CD4-positive, alpha-beta T cell treated with Interleukin-4 for 1 hour (primary cell): ENCODE data around the gene TENT5A.
"Not testable (repeated sequence)": the region's sequence is repeated elsewhere in the genome, so short reads cannot be mapped to it uniquely, and the experiment has no call there.

Experiments
- DNase-seq, 2 donors: peaks; one replicate each; pipeline ENCODE4 v3.0.0-alpha.2; 2020 to 2022

TENT5A gene

DNA sequence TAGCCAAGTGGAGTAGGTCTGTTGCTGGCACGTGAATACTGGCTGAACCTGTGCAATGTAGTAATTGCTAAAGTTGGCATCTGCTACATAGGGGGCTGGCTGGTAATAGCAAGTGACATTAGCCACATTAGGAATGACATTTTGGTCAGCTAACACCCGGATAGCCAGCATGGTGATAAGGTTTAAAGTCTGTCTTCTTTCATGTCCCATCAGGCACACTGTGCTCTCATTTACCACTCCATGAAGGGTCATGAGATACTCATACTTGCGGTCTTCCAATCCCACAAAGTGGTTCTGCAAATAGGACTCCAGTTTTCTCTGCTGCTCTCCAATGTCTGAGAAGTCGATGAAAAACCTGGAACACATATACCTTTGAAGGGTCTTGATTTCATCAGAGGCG lies 2.8 kb downstream of the TENT5A start:
- no peak for DNase-seq

DNA sequence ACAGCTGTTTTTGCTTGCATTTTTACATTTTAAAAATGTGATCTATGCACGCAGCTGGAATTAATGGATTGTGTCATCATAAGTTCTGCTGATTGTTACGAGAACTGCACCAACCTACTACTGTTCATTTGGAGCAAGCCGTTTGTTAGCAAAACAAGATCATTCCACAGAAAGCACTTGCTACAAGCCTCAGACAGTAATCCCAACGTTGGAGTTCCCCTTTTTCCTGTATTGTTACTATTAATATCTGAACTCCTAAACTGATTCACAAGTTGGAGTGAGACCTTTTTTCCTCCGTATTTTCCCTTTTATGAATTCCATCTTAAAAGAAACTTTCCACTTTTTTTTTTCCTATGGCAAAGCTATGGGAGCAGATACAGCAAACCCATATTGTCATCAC lies 3.5 kb downstream of the TENT5A start:
- no peak for DNase-seq

DNA sequence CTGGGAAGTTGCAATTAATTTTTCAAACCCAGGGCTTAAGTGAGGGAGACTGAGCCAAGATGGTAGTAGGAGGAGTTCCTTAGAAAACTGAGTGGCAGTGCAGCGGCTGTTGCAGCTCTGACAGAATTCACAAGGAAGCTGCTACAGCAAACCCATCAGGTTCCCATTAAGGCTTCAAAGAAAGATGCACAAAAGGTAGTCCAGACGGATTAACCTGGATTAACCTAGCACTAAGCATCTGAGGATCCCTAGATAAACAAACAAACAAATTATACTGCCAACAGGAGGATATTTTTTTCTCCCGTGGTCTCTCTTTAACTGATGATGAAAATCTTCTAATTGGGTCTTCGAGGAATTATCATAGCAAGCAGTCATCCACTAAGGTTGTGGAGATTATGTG lies 5.2 kb downstream of the TENT5A start:
- no peak for DNase-seq

DNA sequence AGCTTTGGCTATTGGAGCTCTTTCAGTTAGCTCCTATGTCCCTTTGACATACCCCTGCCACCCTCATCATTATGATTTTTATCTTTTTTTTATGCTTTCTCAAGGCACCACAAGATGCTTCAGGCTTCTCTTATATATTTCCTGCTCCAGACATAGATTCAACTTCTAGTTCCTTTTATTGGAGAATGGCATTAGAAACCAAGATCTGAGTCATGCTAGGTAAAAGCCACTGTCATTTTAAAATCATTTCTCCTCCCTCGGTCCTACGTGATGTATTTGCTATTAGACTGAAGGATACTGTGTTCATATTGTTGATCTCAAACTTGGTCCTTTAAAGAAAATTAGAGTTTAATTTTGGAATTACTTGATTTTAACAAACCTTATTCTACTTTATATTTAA lies 8.3 kb downstream of the TENT5A start:
- no peak for DNase-seq

DNA sequence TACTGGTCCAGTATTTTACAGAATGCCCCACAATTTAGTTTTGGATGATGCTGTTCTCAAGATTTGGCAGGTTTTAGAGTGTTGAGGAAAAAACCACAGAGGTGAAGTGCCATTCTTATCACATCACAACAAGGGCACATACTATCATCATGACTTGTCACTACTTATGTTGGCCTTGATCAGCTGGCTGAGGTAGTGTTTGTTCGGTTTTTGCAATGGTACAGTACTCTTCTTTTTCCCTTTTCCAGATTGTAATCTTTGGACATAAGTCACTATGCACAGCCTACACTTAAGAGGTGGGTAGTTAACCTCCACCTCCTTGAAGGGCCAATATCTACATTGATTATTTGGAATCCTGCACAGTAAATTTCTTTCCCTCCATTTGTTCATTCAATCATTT lies 8.8 kb downstream of the TENT5A start:
- no peak for DNase-seq

DNA sequence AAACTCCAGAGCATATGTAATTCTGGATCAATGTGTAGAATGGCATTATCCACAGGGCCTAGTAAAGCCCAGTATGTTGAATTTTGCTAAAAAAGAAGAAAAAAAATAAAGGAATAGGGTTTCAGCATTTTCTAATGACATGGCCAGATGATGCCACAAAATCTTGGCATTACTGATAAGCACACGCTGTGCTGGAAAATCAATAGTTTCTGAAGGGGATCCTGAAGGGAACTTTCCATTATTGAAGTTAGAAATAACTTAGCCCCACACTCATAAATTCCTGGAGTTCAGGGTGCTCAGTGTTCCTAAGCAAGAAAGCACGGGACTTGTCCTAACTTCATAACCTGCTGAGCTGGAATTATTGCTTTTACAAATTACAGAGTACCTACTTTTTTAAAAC lies 10.8 kb downstream of the TENT5A start:
- DNase-seq = no peak

DNA sequence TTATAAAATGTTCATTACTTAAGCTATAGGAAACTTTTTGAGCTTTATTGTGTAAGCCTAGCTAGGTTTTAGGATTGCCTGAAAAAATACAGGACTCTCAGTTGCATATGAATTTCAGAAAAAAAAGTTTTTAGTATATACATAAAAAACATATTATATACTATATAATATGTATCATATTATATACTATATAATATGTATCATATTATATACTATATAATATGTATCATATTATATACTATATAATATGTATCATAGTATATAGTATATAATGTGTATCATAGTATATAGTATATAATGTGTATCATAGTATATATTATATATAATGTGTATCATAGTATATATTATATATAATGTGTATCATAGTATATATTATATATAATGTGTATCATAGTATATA lies 11.9 kb downstream of the TENT5A start:
- not testable (repeated sequence) for DNase-seq

DNA sequence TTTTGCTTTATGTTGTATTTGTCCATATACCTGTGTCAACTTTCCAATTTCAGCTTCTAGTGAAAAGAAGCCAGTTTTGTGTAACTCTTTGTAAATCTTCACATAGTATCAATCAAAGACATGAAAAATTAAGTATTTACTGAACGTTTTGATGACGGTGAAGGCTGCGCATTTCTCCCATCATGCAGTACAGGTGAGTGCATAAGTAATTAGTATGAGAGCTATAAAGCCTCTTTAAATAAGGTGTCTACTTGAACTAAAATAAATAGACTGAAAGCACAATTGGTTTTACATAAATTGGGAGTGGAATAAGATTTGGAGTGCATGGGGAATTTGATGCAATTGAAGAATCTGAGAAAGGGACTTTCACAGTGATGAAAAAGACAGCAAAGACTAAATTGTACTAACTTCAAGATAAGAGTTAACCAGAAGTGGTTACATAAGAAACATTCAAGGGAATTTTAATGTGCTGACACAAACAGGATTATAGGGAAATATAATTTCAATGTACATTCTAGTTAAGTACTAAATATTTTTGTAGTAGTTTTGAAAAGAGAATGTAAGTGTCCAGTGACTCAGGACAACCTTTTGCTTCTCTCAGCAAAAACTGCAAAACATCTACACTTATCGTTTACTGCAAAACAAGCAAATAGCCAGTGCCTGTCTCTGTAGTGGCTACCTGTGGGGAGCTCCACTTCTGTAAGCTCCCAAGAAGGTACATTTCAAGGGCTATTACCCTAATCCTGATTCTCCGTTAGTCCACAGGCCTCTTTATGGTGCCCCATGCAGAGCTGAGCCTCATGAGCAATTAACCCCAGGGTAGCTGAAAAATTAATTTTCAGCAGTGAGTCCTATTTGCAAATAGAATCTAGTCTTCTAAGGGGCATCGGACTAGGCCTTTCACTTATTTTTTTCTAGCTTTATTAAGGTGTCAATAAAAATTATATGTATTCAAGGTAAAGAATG lies 13.0 kb downstream of the TENT5A start:
- no peak for DNase-seq

DNA sequence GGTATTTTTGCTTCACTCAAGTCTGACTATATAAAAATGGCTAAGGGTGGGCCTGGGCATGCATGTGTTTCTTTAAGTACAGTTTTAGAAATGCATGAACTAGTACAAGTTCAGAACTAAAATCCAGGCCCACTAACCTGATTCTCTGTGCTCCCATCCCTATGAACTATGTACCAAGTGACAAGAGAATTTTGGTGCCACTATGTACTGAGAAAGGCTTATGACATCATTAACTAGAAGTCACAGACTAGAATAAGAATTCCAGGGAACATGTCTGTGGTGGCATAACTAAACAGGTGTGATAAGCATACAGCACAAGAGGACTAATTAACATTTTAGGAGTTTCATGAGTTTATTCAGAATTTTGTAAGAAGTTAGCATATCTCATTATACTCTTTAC lies 16.1 kb downstream of the TENT5A start:
- no peak for DNase-seq

DNA sequence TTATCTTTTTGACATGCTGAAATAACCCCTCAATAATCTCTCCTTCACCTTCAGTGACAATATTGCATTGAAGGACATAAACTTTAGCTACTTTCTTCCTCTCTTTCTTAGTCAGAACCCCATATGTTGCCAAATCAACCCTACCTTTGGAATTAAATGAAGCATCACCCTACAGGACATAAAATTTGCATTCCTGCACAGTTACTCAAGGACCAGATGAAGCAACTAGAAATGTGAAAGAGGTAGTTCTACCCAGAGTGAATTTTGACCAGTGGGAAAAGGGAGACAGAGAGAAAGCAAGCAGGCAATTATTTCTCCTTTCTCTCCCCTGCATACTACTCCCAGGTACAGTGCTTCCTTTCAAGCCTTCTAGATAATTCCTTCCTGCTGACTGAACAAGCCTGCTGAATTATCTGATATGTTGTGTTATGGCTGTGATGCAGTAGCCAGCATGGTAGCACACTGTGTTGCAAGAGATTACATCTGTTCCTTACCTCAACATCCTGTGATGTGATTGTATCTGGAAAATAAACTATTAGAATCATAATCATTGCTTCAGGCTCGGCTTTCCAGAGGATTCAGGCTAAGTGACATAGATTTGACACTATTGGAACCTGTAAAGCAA lies 16.6 kb downstream of the TENT5A start:
- DNase-seq = no peak

DNA sequence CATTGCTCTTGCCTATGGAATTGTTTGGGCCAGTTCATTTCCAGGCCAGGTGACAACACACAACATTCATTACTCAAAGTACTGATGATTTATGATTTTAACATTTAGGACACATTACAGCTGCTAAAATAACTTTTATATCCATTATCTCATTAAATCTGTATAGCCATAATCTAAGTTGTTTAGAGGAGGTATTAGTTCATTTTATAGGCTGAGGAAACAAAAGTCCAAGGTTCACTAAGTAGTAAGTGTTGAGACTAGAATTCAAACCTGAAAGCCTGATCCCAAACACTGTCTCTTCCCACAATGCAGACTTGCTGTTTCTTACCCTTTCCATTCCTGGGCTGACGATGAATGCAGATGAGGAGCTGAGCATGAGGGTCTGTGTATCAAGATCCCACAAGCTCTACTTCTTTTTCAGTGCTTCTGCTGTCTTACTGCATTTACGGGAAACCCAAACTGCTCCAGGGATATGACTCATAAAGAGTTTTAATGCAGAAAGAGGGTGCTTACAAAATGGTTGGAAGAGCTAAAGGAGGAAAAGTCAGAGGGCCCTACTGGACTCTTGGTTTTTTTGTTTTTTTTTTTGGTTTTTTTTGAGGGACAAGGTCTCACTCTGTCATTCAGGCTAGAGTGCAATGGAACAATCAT lies 17.9 kb downstream of the TENT5A start:
- DNase-seq = no peak

DNA sequence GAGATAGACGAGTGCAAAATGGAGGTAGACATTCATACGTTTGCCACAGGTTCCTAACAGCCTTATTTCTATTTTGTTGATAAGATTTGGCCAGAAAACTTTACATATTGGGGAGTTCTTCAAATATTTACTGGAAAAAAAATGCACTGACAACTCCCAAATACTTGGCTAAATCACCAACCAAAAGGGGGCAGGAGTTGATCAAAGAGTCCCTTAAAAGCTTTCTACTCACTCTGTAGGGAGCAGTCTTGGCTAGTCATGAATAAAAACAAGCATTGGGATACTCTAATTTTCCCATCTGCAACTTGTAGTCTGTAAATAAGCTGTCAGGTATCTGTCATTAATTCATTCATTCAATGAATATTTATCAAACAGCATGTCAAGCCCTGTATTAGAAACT lies 18.4 kb downstream of the TENT5A start:
- DNase-seq = no peak

DNA sequence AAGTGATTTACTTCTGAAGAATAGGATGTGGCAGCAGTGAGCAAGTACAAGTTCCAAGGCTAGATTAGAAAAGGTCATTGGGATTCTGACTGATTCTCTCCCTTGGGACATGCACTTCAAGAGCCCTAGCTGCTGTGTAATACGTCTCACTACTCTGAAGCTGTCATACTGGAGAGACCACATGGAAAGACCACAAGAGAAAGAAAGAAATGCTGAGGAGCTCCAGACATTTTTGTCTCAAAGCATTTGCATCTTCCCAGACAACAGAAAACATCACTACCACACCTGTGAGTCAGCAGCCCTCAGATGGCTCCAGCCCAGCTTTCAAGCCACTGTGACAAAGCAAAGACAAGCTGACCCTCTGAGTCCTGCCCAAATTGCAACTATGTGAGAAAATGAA lies 20.7 kb downstream of the TENT5A start:
- DNase-seq = no peak

DNA sequence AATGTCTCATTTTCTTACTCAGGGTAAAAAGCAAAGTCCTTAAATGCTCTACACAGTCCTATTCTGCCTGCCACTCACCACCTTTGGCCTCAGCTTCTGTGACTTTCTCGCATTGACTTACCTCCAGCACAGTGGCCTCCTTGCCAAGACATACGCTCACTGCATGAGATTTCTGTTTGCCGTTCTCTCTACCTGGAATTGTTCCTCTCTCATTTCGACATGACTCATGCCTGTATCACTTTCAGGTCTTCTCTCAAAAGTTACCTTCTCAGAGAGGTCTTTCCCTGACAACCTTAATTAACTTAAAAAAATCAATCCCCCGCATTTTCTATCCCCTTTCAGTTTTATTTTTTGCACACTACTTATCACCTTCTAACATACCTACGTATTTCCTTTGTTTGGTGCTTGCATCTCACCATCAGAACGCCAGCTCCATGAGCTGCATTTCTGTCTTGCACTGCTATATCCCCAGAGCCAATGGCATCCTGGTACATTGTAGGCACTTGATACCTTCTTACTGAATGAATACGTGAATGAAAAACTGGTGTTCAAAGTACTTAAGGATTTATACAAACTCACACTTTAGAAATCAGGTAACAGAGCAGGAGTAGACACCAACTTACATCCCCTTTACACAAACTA lies 24.5 kb downstream of the TENT5A start:
- DNase-seq = no peak

DNA sequence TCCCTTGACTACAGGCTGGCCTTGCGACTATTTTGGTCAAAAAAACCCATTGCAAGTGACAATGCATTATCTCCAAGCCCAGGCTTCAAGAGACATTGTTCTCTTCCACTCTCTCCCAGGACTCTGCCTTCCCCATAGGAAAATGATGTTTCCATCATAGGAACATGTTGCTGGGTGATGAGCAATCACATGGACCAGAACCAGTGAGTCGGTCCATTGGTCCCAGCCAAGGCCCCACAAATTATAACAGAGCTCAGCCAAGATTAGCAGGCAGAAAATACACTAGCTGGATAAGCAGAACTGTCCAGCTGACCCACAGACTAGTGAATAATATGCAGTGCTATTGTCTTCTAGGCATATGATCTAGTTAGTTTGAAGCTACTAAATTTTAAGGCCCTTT lies 27.4 kb downstream of the TENT5A start:
- DNase-seq = no peak

DNA sequence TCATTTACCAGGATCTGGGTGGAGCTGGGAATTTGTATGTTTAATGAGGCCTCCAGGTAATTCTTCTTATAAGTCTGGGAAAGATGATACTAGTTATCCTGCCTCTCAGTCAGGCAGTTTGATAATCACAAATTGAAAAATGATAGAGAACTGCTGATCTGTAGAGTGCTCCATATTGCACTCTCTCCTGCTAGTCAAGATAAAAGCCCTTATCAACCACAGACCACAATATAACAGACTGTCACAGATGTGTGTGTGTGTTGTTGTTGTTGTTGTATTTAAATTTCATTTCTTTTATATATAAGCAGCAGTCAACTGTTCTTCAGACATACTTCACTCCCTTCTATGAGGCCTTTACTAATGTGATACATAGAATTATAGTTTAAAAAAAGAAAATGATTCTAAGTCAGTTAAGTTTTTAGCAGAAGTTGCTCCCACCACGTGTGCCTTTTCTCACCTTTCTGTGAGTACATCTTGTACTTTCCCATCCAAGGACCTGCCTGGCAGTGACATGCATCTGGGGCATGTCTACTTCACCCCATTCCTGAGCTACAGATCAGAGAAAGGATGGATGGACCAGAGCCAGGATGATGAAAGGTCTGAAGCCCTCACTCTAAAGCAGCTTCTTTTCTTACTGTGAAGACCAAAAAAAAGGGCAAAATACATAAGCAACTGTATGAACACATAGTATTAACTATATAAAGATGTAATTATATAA lies 29.8 kb downstream of the TENT5A start:
- DNase-seq = no peak

DNA sequence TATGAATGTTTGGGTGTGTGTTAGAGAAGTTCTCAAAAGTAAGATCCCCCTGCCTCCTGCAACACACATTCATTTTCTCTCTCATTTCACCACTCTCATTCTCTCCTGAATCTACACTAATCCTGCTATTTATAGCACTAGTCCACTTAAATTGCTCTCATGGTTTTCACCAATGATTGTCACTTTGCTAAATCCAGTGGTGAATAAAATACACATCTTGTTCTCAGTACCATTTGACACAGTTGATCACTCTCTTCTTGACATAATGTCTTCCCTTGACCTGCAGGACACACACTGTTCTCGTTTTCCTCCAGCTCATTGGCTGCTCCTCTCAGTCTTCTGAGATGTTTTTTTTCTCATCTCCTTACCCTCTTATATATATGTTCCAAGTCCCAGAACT lies 32.1 kb downstream of the TENT5A start:
- DNase-seq = no peak

DNA sequence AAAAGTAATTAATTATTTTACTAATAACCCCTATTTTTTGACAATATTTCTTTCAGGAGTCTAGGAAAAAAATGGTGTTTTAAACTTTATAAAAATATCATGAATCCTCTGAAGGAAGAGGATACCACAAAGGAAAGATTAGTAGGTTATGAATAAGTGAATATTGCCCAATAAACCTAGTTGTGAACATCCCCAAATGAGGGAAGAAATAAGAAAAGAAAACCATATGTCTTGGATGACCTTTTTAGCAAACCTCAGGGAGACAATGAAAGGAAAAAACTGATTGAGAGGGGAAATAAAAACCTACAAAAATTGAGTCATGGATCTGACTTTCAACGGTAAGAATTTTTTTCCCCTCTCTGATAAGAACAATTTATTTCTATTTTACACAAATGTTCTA lies 34.4 kb downstream of the TENT5A start:
- no peak for DNase-seq

DNA sequence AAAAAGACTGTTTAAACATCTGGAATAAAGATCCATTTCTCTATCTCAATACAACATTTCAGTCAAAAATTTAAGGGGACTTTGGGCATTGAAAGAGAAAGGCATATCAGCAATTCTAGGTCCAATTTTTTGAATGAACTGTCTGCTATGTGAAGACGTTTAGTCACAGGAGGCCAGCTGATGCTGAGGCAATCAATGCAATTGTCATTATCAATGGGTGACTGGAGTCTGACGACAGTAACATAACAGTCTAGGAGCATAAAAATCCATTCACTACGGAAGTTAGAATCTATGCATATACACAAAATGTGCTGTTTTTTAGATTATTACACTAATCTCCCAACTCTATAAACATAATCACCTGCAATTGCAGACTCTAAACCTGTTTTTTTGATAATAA lies 37.8 kb downstream of the TENT5A start:
- DNase-seq = no peak

DNA sequence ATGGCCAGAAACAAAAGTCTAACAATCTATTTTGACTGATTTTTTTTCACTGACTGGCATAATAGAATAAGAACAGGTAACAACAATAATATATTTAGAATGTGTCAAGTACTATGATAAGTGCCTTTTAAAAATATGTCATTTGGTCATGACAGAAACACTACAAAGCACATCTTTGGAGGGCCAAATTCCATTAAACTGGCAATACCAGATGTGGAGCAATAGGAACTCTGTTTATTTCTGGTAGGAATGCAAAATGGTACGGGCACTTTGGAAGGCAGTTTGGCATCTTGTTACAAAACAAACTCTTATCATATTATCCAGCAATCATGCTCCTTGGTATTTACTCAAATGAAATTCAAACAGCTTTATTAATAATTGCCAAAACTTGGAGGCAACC lies 39.3 kb downstream of the TENT5A start:
- no peak for DNase-seq

DNA sequence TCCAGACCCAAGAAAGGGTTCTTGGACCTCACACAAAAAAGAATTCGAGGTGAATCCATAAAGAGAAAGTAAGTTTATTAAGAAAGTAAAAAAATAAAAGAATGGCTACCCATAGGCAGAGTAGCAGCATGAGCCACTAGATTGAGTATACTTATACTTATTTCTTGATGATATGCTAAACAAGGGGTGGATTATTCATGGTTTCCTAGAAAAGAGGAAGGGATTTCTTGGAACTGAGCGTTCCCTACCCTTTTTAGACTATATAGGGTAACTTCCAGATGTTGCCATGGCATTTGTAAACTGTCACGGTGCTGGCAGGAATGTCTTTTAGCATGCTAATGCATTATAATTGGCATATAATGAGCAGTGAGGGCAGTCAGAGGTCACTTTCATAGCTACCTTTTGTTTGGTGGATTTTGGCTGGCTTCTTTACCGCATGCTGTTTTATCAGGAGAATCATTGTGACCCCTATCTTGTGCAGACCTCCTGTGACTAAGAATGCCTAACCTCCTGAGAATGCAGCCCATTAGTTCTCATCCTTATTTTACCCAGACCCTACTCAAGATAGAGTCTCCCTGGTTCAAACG lies 44.3 kb downstream of the TENT5A start:
- DNase-seq = no peak

DNA sequence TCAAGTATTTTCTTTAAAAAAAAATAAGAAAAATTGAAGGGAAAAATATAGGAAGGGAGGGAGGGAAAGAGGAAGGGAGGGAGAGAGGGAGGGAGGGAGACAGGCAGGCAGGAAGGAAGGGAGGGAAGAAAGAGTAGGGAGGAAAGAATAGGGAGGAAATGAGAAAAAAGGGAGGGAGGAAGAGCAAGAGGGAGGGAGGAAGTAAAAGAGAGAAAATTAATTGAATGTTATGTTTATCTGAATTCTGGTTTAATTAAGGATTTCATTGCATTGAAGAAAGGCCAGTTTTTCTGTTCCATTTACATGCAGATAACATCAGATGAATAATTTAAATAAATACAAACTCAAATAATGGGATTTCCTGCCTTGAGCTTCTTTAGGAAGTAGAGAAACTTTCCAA lies 47.8 kb downstream of the TENT5A start:
- DNase-seq = no peak
